Stimulated activated naive CD8-positive, alpha-beta T cell treated with anti-CD3 and anti-CD28 coated beads, Interleukin-15, Interleukin-2, amounts not matched to agents 100 ng/mL and 50 ng/mL, for 24 hours (primary cell): ENCODE data around the gene ENAH.

Experiments used
- H3K27ac Mint-ChIP-seq: one replicate; pipeline ENCODE4 v1.8.0; 2021; ENCODE audit warnings: mild to moderate bottlenecking, mixed read lengths
- H3K27me3 Mint-ChIP-seq: one replicate; pipeline ENCODE4 v1.8.0; 2021; ENCODE audit warnings: mixed read lengths
- H3K36me3 Mint-ChIP-seq: one replicate; pipeline ENCODE4 v1.8.0; 2021; ENCODE audit warnings: low read depth, mixed read lengths
- H3K4me1 Mint-ChIP-seq: one replicate; pipeline ENCODE4 v1.8.0; 2021; ENCODE audit warnings: low read depth, mixed read lengths
- H3K4me3 Mint-ChIP-seq: one replicate; pipeline ENCODE4 v1.8.0; 2021; ENCODE audit warnings: mild to moderate bottlenecking, mixed read lengths
- H3K9me3 Mint-ChIP-seq: one replicate; pipeline ENCODE4 v1.8.0; 2021; ENCODE audit warnings: mixed read lengths

Gene ENAH

DNA sequence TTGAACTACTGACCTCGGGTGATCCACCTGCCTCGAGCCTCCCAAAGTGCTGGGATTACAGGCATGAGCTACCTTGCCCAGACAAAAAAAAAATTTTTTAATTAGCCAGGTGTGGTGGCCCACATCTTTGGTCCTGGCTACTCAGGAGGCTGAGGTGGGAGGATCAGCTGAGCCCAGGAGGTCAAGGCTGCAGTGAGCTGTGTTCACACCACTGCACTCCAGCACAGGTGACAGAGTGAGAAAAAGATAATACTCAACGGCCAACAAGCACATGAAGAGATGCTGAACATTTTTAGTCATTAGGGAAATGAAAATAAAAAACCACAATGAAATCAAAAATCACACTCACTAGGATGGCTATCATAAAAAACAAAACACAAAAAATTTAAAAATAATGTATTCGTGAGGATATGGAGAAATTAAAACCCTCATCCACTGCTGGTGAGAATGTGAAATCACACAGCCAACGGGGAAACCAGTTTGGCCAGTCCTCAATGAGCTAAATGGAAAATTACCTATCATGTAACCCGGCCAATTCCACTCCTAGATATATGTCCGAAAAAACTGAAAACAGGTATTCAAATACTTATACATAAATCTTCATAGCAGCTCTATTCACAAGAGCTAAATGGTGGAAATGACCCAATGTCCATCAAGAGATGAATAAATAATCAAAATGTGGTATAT, 41.2 kb downstream of the ENAH start:
- Mint-ChIP-seq H3K27me3 (no peaks in the 10 kb centered on the region), H3K27ac (no peak overlapping the region), H3K9me3 (no peaks in the 10 kb centered on the region), H3K4me1 (peaks cover 4% of the 10 kb centered on the region), H3K4me3 (no peak overlapping the region), H3K36me3 (no peaks in the 10 kb centered on the region)

GRCh38 chr1:225610539-225610938, 42.4 kb downstream of the ENAH start:
- H3K4me3 Mint-ChIP-seq = no peak overlapping the region
- no peaks in the 10 kb centered on the region for H3K9me3 Mint-ChIP-seq
- H3K4me1 Mint-ChIP-seq = peaks cover 4% of the 10 kb centered on the region
- H3K27ac Mint-ChIP-seq = no peak overlapping the region
- no peaks in the 10 kb centered on the region for H3K36me3 Mint-ChIP-seq
- no peaks in the 10 kb centered on the region for H3K27me3 Mint-ChIP-seq

DNA sequence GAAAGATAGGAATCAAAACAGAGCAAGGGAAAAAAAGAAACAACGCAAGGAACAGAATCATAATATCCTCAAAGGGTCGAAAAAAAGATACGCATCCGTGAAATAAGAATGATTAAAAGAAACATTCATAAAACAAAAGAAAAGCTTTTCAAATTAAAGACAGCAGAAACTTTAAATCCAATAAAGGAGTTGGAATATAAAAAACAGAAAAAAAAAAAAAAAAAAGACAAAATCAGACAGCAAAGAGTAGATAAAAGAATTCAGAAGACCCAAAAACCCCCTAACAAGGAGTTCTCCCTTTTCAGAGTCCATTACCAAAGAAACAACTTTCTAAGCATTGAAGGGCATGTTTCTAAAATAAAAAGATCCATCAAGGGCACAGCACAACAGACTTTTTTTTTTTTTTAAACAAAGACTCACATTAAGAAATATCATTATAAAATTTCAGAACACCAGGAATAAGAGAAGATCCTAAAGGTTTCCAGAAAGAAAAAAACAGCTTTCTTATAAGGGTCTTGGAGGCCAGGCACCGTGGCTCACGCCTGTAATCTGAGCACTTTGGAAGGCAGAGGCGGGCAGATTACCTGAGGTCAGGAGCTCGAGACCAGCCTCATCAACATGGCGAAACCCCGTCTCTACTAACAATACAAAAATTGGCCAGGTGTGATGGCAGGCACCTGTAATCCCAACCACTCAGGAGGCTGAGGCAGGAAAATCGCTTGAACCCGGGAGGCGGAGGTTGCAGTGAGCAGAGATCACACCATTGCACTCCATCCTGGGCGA, 44.7 kb downstream of the ENAH start:
- Mint-ChIP-seq H3K27me3 (no peaks in the 10 kb centered on the region), H3K36me3 (no peaks in the 10 kb centered on the region), H3K4me3 (no peak overlapping the region), H3K27ac (no peak overlapping the region), H3K9me3 (no peaks in the 10 kb centered on the region), H3K4me1 (peaks cover 4% of the 10 kb centered on the region)

DNA sequence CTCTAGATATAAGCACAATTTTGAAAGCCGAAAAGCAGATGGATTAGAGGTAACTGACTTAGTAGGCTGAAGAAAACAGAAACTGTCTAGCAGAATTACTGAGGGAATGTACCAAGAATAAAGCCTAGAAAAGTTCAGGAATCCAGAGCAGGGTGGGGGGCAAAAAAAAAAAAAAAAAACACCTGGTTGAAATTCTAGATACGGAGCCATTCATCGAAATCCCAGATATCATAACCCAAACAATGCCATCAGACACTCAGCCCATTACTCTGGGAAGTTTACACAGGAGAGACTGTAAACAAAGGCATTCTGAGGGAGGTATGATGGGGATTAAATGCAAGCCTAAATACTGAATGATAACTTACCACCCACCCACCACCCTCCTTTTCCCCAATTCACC, 45.6 kb downstream of the ENAH start:
- Mint-ChIP-seq H3K36me3 (no peaks in the 10 kb centered on the region), H3K4me1 (peaks cover 4% of the 10 kb centered on the region), H3K27ac (no peak overlapping the region), H3K27me3 (no peaks in the 10 kb centered on the region), H3K9me3 (no peaks in the 10 kb centered on the region), H3K4me3 (no peak overlapping the region)

DNA sequence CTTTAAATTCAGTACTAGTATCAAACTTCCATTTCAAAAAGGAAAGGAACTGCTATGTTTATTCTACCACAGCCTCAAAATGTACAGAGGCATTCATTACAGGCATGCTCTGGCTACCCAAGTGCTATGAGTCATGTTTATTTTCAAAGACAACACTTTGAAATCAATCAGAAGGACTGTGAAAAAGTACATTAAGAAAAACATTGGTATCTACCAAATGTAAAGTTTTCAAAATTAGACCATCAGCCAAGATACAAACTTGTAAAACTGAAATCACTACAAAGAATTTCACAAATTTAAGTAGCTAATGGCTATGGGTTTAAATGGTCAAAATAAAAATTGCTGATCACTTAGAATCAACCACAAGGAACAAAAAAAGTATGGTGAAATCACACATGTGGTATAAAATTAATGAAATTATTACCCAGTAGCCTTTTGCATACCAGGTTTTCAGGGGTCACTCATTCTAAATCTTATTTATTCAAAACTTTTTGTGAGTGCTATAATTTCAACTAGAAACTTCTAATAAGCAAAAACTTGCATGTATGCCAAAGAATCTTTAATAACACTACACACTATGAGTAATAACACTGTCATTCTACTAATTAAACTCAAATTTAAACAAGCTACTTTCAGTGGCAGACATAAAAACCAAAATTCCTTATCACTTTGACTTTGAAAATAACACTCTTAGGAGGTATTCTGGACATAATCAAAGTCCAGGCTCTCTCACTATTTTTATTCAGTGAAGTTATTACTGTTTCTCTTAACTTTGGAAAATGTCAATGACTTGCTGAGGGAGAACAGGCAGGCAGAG, 49.2 kb downstream of the ENAH start:
- Mint-ChIP-seq H3K9me3 (no peaks in the 10 kb centered on the region), H3K27me3 (no peaks in the 10 kb centered on the region), H3K4me3 (no peak overlapping the region), H3K36me3 (no peaks in the 10 kb centered on the region), H3K4me1 (no peaks in the 10 kb centered on the region), H3K27ac (no peak overlapping the region)

DNA sequence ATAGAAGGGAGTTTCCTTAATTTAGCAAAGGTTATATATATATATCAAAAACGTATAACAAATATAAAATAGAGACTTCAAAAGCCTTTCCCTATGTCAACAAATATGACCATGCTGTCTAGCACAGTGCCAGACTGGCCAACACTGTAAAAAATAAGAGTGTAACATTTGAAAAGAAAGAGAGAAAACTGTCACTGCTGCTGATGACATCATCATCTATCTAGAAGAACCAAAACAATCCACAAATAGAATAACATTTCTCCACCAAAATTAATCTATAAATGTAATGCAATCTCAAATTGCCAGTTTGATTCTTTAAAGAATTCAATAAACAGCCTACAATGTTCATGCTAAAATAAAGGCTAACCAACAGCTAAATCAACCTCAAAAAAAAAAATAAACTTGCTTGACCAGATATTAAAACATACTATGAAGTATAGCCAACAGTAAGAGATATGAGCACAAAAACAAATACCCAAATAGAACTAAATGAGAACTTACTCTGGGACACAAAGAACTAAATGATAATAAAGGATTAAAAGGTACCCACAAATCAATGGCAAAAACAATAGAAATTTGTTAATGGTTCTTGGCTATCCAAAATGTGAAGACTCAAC, 50.2 kb downstream of the ENAH start:
- Mint-ChIP-seq H3K4me3 (no peak overlapping the region), H3K4me1 (no peaks in the 10 kb centered on the region), H3K9me3 (no peaks in the 10 kb centered on the region), H3K36me3 (no peaks in the 10 kb centered on the region), H3K27me3 (no peaks in the 10 kb centered on the region), H3K27ac (no peak overlapping the region)

DNA sequence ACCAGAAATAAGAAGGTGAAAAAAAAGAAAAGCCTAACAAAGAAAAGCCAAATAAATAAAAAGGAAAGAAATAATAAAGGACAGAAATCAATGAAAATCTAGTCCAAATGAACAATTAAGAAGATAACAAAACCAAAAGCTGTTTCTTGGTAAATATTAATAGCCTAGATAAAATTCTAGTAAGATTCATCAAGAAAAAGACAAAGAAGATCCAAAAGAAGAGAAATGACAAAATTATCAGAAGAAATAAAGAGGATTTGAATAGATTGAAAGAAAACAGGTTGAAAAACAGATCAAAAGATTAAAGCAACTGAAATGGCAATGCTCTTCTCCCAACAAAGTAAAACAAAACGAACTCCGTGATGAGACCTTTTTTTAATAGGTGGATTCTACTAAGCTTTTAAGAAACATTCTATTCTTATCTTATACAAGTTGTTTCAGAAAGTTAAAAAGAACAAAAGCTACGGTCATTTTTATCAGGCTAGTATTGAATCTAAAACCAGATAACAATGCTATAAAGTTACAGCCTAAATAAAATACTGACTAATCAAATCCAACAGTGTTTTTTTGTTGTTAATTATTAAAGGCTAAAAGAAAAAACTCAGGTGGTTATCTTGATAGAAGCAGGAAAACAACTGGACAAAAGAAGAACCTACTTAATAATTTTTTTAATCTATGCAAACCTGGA, 50.9 kb downstream of the ENAH start:
- Mint-ChIP-seq H3K4me3 (no peak overlapping the region), H3K27me3 (no peaks in the 10 kb centered on the region), H3K4me1 (no peaks in the 10 kb centered on the region), H3K9me3 (no peaks in the 10 kb centered on the region), H3K36me3 (no peaks in the 10 kb centered on the region), H3K27ac (no peak overlapping the region)

- H3K9me3 Mint-ChIP-seq = no peaks in the 10 kb centered on the region
- no peaks in the 10 kb centered on the region for H3K36me3 Mint-ChIP-seq
- no peaks in the 10 kb centered on the region for H3K27me3 Mint-ChIP-seq
- no peak overlapping the region for H3K4me3 Mint-ChIP-seq
- no peak overlapping the region for H3K27ac Mint-ChIP-seq
- no peaks in the 10 kb centered on the region for H3K4me1 Mint-ChIP-seq
These were observed 54.1 kb downstream of the ENAH start for GRCh38 chr1:225598847-225599246.

- Mint-ChIP-seq H3K4me3 (no peak overlapping the region), H3K4me1 (no peaks in the 10 kb centered on the region), H3K36me3 (no peaks in the 10 kb centered on the region), H3K27me3 (no peaks in the 10 kb centered on the region), H3K27ac (no peak overlapping the region), H3K9me3 (no peaks in the 10 kb centered on the region)
These were observed 54.9 kb downstream of the ENAH start for GRCh38 chr1:225597926-225598575.

- Mint-ChIP-seq H3K4me1 (no peaks in the 10 kb centered on the region), H3K27ac (no peak overlapping the region)
These were observed 56.2 kb downstream of the ENAH start for GRCh38 chr1:225596736-225597135.

DNA sequence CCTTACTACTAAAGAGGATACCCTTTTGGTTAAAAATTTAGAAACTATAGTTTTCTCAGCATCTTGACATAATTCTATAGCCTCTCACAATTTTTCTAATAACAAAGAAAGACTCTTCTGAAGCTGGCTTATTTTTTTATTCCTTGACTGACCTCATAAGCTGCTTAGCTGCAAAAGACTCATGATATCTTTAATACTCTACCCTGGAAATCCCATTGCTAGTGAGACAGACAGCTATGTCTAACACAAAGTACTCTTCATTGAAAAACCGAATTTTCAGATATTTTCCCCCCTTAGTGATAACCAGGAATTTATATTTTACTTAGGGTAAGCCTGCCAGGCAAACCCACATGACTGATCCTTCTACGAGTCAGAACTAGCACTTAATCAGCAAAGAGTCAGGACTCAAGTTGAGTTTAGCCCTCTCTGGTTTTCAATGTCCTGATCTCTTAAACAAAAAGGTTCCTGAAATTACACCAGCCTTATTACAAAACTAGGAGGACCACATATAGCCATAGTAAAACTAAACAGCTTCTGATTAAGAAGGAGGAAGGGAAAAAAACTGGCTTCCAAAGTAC, 56.9 kb downstream of the ENAH start:
- H3K9me3 Mint-ChIP-seq = no peaks in the 10 kb centered on the region
- H3K4me1 Mint-ChIP-seq = no peaks in the 10 kb centered on the region
- H3K27ac Mint-ChIP-seq = no peak overlapping the region
- no peak overlapping the region for H3K4me3 Mint-ChIP-seq
- H3K36me3 Mint-ChIP-seq = no peaks in the 10 kb centered on the region
- H3K27me3 Mint-ChIP-seq = no peaks in the 10 kb centered on the region

More at GRCh38 chr1:225596736-225597135, 56.2 kb downstream of the ENAH start:
- no peaks in the 10 kb centered on the region for H3K36me3 Mint-ChIP-seq
- no peaks in the 10 kb centered on the region for H3K9me3 Mint-ChIP-seq
- no peaks in the 10 kb centered on the region for H3K27me3 Mint-ChIP-seq
- H3K4me3 Mint-ChIP-seq = no peak overlapping the region

DNA sequence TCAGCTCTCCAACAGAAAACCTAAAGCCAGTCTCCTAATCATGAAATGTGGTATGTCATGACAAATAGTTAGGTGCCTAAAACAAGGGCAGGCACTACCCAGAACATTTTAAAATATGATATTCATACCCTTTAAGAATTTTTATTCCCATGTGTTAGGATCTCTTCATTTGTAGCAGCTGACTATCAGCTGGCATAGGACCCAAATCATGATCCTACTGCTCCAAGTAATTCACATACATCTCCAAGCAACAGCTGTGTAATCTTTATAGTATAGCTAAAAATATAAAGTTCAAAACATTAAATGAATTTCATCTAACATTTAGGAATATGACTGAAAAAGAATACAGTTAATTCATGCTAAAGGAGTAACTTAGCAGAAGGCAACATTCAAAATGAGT, 57.5 kb downstream of the ENAH start:
- Mint-ChIP-seq H3K27ac (no peak overlapping the region), H3K36me3 (no peaks in the 10 kb centered on the region), H3K4me1 (no peaks in the 10 kb centered on the region), H3K27me3 (no peaks in the 10 kb centered on the region), H3K9me3 (no peaks in the 10 kb centered on the region), H3K4me3 (no peak overlapping the region)

GRCh38 chr1:225593414-225593813, 59.5 kb downstream of the ENAH start:
- no peaks in the 10 kb centered on the region for H3K9me3 Mint-ChIP-seq
- H3K36me3 Mint-ChIP-seq = no peaks in the 10 kb centered on the region
- no peak overlapping the region for H3K4me3 Mint-ChIP-seq
- no peaks in the 10 kb centered on the region for H3K4me1 Mint-ChIP-seq
- H3K27ac Mint-ChIP-seq = no peak overlapping the region
- no peaks in the 10 kb centered on the region for H3K27me3 Mint-ChIP-seq
